GM18519 (cell line): ENCODE results near the gene ATP5MC2.
"Not testable (repeated sequence)": the region's sequence is repeated elsewhere in the genome, so short reads cannot be mapped to it uniquely, and the experiment has no call there.

Source experiments
- ATAC-seq: cut with Tn5 transposase; IDR thresholded peaks from one replicate; pipeline ENCODE4 v1.9.1; 2021; ENCODE audit warnings: mild to moderate bottlenecking, moderate library complexity; ENCODE audit not compliant: unreplicated experiment, low FRiP score

The ATP5MC2 gene

DNA sequence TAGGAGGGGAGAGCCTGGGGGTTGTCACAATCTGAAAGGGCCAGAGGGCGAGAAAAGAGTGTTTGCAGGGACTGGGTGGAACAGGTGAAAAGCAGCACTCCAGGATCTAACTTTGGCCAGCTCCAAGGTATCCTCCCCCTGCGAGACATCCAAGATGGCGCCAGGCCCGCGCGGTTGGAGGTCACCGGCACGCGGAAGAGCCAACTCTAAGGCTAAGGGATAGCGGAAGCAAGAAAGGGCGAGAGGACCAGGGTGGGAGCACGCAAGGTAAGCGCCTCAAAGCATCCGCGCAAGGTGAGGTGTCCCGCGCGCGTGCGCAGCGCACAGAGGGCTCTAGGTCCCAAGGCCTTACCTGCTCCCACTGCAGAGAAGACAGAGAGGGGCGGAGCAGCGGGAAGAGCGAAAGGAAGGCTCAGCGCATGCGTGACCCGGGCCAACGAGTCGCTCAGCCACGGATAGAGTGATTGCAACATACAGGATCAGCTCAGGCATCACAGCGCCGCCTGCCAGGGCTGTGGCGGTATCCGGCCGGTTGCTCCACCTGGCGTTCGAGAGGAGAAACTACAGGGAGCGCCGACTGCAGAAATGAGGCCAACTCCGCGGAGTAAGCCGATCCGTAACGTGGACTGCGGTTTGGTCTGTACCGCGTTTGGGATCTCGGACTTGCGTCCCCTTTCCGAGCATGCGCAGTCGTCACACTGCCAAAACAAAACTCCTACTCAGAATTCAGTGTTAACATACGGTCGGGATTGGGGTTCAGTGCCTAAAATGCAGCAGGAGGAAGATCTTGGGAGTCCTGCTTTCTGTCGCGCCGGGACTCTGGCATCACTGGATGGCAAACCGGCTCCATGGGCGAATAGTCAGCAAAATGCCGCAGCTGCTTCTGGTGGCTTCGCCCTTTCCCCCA, at the start of gene ATP5MC2:
Gene ATP5MC2 (minus strand): TSS at position 383 of the 907 bp plus-strand sequence. CDS start 3,469 bp downstream, outside the sequence.
- ATAC-seq, result peak; percentile 89

DNA sequence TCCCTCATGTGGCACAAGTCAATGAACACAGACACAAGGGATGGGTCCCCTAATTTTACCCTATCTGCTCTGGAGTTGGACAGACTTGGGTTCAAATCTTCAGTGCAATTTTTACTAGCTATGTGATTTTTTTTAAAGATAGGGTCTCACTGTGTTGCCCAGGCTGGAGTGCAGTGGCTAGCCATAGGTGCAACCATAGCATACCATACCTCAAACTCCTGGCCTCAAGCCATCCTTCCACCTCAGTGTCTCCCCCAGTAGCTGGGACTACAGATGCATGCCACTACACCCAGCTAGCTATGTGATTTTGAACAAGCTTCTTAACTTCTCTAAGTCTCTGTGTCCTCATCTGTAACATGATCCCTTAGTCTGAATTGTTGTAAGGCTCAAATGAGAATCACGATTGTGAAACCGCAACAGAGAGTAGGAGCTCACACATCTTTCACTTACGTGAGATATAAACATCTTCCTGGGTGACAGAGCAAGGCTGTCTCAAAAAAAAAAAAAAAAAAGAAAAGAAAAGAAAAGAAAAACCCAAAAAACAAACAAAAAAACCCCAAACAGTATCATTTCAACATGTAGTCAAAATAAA, 46.7 kb upstream of the ATP5MC2 start:
- no peak for ATAC-seq

DNA sequence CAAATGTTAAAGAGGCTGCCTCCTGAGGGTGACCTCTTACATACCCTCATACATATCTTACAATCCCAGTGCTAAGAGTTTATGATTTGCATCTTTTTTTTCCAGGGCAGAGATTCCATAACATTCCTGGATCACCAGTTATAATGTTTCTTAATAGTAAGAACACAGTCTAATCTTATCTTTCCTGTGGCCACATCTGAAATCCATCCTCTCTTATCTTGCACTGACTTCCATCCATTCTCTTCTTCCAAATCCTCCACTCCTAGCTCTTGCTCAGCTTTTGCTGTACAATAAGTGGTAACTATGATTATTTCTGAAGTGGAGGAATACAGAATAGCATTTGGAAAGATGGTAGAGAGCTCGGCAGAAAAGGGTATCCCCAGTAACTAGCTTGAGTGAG, 45.1 kb upstream of the ATP5MC2 start:
- ATAC-seq, result no peak

DNA sequence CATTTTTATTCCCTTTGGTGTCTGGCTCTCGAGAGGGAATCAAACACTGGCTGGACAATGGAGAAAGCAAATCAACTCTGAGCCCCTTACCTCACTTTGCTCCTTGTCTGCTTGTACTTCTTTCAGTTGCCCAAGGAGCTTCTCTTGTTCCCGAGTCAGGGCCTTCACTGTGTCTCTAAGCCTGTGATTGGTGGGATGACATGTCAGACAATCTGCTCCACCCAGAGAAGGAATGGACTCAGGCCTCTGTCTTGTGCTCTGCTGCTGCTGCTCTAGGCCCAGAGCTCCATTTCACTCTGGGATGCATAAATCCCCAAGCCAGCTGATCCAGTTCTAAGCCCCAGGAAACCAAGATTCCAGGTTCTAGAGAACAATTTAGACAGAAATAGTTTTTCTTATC, 43.8 kb upstream of the ATP5MC2 start:
- ATAC-seq, result no peak

DNA sequence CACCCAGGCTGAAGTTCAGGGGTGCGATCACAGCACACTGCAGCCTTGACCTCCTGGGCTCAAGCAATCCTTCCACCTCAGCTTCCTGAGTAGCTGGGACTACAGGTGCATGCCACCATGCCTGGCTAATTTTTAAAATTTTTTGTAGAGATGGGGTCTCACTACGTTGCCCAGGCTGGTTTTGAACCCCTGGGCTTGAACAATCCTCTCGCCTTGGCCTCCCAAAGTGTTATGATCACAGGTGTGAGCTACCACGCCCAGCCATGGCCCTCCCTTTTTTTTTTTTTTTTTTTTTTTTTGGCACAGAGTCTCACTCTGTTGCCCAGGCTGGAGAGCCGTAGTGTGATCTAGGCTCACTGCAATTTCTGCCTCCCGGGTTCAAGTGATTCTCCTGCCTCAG, 42.7 kb upstream of the ATP5MC2 start:
- ATAC-seq, result not testable (repeated sequence)

DNA sequence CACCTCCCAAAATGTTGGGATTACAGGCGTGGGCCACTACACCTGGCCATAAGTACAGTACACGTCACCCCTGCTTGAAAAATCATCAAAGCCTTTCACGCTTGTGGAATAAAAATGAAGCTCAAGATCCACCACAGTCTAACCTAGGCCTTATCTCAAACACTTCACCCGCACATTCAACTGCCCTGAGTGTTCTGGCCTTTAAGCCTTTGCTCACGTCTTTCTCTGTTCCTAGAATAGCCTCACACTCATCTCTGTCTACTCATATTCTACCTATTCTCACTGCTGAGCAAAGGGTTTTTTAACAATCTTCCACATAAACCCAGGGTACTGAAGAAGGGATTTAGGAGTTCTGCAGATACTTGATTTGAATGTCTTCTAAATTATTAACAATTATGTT, 41.4 kb upstream of the ATP5MC2 start:
- no peak for ATAC-seq

DNA sequence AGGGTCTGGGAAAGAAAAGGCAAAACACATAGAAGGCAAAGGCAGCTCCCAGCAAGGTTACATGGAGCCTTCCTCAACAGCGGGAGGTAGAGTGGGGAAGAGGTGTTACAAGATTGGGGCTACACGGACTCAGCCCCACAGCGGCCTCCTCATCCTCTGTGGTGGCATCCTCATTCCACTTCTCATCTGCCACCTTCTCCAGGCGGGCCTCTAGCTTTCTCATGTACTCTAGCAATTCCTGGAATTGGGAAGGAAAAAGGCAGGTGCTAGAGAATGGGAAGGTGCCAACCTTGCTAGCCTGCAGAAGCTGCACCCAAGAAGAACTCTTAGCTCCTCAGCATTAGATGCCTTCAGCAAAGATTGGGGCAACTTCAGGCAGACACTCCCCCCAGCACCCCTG, 38.1 kb upstream of the ATP5MC2 start:
- ATAC-seq, result no peak

DNA sequence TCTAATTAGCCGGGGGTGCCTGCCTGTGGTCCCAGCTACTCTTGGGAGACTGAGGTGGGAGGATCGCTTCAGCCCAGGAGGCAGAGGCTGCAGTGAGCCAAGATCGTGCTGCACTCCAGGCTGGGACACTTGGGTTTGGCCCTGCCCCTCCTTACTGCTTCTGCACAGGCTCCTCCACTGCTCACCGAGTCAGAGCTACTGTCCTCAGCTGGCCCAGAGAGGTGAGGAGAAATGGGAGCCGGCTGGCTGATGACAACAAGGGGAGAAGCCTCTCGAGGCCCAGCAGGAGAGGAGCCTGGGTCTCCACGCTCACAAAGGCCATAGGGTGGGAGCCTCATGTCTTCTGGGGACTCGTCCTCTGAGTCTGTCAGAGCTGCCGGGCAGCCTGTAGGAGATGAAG, 37.6 kb upstream of the ATP5MC2 start:
- no peak for ATAC-seq

DNA sequence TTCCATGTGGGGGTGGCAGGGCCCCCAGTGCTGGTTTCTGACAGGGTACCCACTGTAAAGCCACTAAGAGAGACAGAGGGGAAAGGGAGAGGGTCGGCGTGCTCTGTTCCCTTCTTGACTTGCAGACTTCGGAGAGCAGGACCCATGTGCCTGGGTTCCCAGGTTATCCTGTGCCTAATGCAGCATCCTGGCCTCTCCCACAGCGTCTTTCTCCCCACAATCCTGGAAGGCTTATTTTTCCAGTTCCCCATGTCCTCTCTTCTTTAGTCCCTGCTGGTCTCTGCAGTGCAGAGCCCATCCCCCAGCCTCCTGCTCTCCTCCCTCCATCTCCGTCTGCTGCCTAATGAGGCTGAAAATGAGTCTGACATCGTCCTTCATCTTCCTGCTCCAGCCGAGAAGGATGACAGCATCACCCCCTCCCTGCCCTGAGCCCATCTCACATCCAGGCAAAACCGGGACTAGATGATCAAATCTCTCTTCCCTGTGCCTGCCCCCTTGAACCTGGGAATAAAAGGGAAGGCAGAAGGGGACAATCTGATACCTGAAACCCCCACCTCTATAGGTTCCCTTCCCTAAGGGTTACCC, 36.3 kb upstream of the ATP5MC2 start:
- no peak for ATAC-seq

DNA sequence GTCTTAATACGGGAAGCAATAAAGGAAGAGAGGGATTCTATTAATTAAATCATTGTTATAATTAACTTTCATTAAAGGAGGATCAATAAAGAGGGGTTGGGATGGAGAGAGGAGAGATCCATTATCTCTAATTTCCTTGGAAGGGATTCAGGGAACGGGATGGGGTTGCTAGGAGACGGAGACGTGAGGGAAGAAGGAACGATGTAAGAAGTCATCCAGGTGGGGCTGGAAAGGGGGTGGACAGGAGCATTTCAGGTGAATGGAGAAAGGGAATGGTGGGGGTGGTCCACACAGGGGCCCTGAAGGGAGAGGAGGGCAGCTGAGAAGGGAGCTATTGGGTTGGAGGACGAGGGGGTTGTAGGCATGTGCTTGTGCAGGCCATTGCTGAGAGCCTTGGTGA, 34.2 kb upstream of the ATP5MC2 start:
- ATAC-seq, result no peak

DNA sequence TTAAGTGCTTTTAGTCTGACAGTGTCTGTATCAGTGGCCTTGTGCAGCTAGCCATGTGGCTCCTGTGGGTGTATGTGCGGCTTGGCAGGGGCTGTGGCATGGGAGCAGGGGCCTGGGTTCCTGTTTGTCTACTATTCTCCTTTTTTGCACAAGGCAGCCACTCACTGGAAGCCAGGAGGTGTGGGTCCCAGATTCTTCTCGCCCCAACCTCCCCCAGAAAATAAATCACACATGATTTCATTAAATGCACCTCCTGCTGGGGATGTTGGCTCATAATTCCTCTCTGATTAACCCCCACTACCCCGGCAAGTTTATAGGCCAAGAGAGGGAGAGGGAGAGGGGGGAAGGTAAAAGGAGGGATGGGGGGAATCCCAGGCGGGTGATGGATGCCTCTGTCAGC, 33.8 kb upstream of the ATP5MC2 start:
- ATAC-seq, result no peak

DNA sequence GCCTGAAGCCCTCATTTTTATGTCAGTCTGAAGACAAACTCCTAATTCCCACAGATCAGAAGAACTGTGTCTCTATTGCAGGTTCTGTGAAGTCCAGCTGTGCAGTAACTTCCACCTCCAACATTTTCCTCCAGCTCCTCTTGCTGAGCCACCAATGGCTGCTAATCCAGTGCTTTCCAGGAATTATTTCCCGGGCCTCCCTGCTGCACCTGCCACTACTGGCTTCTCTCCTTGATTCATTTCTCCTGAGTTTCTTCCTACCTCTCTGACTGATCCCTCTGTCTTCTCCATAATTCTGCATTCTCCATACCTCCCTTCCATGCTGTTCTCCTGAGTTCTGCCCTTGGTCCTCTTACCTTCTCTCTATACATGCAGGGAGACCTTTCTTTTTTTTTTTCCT, 30.2 kb upstream of the ATP5MC2 start:
- ATAC-seq, result no peak

DNA sequence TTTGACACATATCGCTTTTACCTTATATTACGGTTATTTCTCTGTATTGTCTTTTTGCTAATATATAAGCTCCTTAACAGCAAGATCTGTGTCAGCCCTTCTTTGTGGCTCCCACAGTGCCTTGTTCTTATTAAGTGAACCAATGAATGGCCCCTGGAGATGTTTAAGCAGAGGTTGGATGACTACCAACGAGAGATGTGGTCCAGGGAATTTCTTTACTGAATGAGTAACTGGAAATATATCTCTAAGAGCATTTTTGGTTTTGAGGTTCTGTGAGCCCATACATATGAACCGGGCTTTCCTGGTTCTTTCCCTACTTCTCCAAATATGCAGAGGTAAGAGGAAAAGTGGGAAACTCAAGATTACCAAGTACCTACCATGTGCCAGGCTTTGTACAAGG, 27.9 kb upstream of the ATP5MC2 start:
- no peak for ATAC-seq

DNA sequence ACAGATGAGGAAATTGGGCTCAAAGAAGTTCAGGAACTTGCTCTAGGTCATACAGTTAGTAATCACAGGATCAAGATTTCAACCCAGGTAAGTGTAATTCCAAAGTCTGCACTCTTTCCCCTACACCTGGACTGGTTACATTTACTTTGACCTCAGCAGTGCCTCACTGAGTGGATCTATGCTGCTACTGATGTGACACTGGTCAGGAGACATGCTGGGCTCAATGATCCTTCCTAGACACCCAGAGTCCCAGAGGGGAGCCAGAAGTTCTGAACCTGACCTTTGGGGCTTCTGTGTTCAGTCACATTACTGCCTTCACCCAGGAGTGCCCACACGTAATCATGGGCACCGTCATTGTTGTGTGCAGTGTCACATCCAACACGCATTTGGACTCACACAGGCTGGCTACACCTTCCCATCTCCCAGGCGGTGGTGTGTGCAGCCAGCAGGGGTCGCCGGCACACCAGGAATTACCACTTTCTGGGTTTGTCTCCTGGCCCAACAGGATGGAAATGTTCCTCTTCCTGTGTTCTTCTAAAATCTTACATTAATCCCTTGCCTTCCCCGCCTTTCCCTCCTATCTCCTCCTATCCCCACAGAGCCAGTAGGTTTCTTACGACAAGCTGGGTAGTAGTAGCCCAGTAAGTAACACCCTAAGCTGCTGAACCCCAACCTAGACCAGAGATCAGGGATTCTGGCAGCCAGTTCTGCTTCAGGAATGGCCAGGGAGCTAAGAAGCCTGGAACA, 25.8 kb upstream of the ATP5MC2 start:
- no peak for ATAC-seq

DNA sequence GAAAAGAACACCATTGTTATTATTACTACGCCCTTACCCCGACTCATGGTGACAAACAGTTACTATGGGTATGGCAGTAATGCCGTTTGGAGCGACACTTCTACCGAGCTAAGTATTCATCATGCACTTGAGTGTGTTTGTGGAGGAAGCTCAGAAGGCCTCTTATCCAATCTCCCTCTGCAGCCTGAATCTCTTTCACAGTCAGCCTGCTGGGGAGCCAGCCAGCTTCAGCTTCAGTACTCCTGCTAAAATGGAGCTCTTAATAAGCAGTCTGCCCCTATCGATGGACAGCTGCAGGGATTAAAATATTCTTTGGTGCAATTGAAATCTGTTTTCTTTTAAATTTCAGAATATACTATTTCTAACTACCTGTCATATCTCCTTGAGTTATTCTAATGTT, 24.7 kb upstream of the ATP5MC2 start:
- ATAC-seq, result no peak

DNA sequence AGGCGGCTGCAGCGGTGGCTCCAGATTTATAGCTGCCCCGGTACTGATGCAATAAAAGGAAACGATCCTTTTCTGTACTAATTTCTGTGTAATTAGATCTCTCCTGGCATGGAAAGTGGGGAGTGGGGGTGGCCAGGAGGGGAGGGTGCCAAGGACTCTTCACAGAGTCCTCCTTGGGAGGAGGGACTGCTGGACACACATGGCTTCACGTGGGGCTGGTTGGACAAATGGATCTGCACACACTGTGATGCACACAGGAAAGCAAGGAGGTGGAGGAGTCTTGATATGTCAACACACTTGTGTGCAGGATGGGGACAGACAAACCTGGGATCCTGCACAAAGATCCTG, 23.8 kb upstream of the ATP5MC2 start:
- no peak for ATAC-seq

DNA sequence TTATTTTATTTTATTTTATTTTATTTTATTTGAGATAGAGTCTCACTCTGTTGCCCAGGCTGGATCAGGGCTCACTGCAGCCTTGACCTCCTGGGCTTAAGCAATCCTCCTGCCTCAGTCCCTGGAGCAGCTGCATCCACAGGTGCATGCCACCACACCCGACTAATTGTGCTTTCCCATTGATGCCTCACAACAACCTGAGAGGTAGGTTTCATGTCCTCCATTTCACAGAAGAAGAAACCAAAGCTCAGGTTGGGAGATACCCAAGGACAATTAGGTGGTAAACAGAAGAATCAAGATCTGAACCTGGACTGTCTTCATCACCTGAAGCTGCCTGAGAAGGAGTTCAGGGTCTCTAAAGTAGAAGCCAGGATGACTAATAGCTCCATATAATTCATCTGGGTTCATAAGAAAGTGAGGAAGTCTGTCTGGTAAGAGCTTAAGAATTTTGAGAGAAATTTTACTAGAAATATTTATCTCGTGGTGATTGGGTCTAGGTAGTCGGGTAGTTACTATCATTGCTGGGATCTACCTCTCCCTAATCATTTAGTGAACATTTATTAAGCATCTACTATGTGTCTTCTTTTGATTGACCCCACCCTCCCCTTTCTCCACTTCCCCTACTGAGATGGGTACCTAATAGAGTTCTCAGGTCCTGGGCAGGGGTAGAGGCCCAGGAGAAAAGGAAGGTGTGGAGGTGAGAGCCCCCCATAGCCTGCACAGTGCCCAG, 23.2 kb upstream of the ATP5MC2 start:
- ATAC-seq, result no peak

DNA sequence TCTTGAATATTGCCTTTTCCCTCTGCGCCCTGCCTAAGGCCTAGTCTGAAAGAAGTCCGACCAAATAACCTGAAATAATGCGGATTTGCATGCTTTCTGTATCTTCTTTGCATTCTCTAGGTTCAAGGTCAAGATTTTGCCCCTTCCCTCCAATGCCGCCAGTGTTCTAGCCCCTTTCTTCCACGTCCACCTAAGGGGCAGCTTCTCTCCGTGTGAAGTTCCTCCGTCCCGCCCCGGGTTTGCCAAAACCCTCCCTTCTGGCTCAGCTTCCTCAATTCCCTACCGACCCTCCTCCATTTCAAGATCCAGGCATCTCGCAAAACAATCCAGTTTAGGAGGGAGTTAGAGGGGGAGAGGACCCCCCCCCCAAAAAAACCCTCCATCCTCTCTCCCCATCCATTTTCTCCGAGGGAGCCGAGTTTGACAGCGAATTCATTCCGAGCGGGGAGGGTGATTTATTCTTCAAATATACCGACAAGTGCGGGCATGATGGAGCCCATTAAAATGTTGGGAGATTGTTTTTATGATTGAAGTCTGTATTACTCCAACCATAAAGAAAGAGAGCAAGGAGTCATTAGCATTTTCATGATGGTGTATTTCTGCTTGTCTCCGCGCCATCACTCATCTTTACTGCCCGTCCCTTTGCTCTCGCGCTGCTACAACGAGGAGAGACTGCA, 20.9 kb upstream of the ATP5MC2 start:
- ATAC-seq, result no peak

DNA sequence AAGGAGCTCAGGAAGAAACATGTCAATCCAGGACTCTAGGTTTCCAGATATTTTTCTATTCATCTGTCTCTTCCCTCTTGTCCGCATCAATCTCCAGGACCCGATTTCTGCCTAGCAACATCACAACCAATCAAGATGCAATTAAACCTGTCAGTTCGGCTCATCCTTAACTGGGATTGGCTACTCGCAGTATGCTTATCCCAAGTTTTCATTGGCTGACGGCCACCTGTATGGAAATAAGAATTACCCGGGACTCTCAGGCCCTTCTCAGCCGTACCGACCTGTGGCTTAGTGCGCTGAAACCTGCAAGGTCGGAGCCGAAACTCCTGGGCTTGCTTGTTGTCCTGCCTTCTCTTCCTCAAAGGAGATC, 20.4 kb upstream of the ATP5MC2 start:
- no peak for ATAC-seq
